ENCODE data around the gene SIRPG.

DNA sequence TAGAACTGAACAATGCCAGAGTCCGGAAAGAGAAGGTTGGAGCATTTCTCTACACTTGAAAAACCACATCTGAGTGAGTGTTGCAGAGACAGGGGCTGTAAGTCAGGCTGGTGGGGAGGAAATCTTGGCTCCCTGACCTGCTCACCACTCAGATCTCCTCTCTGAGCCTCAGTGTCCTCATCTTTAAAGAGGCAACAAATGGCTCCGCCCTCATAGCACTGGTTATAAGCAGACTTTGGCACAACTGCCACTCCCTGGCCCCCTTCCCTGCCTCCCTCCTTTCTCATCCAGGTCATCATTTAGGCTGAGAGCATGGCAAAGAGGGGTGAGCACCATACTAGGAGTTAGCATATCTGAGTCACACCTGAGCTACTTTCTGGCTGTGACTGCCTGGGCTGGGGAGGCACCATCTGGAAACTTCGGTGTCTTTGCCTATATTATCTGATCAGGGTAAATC lies 10.6 kb downstream of the SIRPG start:
- TF ChIP-seq, protein P1, sequence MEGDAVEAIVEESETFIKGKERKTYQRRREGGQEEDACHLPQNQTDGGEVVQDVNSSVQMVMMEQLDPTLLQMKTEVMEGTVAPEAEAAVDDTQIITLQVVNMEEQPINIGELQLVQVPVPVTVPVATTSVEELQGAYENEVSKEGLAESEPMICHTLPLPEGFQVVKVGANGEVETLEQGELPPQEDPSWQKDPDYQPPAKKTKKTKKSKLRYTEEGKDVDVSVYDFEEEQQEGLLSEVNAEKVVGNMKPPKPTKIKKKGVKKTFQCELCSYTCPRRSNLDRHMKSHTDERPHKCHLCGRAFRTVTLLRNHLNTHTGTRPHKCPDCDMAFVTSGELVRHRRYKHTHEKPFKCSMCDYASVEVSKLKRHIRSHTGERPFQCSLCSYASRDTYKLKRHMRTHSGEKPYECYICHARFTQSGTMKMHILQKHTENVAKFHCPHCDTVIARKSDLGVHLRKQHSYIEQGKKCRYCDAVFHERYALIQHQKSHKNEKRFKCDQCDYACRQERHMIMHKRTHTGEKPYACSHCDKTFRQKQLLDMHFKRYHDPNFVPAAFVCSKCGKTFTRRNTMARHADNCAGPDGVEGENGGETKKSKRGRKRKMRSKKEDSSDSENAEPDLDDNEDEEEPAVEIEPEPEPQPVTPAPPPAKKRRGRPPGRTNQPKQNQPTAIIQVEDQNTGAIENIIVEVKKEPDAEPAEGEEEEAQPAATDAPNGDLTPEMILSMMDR (IDR thresholded peaks at IDR 0.05 in 4 of 5, conservative IDR thresholded peaks at IDR 0.05 in 1 of 5) = no peak
- no peak for TF ChIP-seq POLR2A (IDR thresholded peaks at IDR 0.05)

All from gastrocnemius medialis (tissue), 4 donors.